Activated CD4-positive, alpha-beta T cell treated with anti-CD3 and anti-CD28 coated beads, Interleukin-2, amount 10 ng/mL, durations not matched to agents 7 days and 5 days (primary cell): ENCODE results near the gene UBXN11. TPM values are rescaled to one million over a fixed set of nuclear protein-coding genes. Genes with fewer than 3 reads are reported as not detected.
"Not testable (repeated sequence)": the region's sequence is repeated elsewhere in the genome, so short reads cannot be mapped to it uniquely, and the experiment has no call there.

ENCODE experiments used
- CTCF ChIA-PET: fragments of 350-600 bp; sonication (Branson Sonifier 250); formaldehyde crosslinking; loops from one replicate; lab custom pipeline; 2021; ENCODE audit warnings: antibody characterized with exemption; lab: Charles Lee
- POLR2A ChIA-PET: fragments of 350-600 bp; sonication (Branson Sonifier 250); formaldehyde crosslinking; loops from one replicate; lab custom pipeline; 2021; ENCODE audit warnings: antibody characterized with exemption; lab: Charles Lee
- DNase-seq: peaks from one replicate; pipeline ENCODE4 v3.0.0-alpha.2; 2020
- H3K27ac Mint-ChIP-seq: one replicate; pipeline ENCODE4 v1.8.0; 2021; ENCODE audit warnings: mild to moderate bottlenecking, moderate library complexity, mixed read lengths
- H3K27me3 Mint-ChIP-seq: one replicate; pipeline ENCODE4 v1.8.0; 2021; ENCODE audit warnings: mixed read lengths
- H3K36me3 Mint-ChIP-seq: one replicate; pipeline ENCODE4 v1.8.0; 2021; ENCODE audit warnings: low read depth, mixed read lengths
- H3K4me1 Mint-ChIP-seq: one replicate; pipeline ENCODE4 v1.8.0; 2021; ENCODE audit warnings: mixed read lengths
- H3K4me3 Mint-ChIP-seq: one replicate; pipeline ENCODE4 v1.8.0; 2021; ENCODE audit warnings: mild to moderate bottlenecking, moderate library complexity, mixed read lengths
- H3K9me3 Mint-ChIP-seq: one replicate; pipeline ENCODE4 v1.8.0; 2021; ENCODE audit warnings: mixed read lengths
- total RNA-seq, 2 experiments: library from RNA; stranded (reverse); gene quantifications; one replicate each; pipeline ENCODE4 v1.2.3, GENCODE V29; 2021

Gene UBXN11
- total RNA-seq, 2 experiments from 2014 or later: 48.6 to 51.3 TPM

DNA sequence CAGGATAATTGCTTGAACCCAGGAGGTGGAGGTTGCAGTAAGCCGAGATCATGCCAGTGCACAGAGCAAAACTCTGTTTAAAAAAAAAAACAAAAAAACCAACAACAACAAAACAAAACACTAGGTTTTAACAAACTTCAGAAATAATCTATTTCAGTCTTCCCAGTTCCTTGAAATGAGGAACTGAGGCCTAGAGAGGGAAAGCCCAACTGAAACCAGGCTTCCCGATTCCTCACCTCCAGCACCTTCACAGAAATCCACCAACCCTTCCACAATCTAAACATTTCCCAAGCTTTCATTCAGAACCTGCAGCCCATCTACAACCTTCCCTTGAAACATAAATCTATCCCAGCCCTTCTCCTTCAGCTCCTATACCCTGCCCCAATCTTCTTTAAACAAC lies 10.7 kb upstream of the UBXN11 start:
- Mint-ChIP-seq H3K36me3 (peaks cover 34% of the 10 kb centered on the region), H3K9me3 (no peaks in the 10 kb centered on the region), H3K27me3 (no peaks in the 10 kb centered on the region), H3K4me1 (peaks cover 64% of the 10 kb centered on the region), H3K4me3 (peak overlapping the region; percentile 80), H3K27ac (peak overlapping the region; percentile 89)
- DNase-seq: no peak
- ChIA-PET POLR2A (interaction anchor here (0.6 to 1.6 kb wide), 5 partner anchors 9 to 38 kb away, joined by 3 to 12 read pairs (median 4); partner anchors contain the start of gene SH3BGRL3), CTCF (interaction anchor here (0.6 to 21.1 kb wide), 13 partner anchors 9 to 276 kb away, joined by 3 to 442 read pairs (median 4); partner anchors contain the start of genes CEP85, SH3BGRL3 and UBXN11)

DNA sequence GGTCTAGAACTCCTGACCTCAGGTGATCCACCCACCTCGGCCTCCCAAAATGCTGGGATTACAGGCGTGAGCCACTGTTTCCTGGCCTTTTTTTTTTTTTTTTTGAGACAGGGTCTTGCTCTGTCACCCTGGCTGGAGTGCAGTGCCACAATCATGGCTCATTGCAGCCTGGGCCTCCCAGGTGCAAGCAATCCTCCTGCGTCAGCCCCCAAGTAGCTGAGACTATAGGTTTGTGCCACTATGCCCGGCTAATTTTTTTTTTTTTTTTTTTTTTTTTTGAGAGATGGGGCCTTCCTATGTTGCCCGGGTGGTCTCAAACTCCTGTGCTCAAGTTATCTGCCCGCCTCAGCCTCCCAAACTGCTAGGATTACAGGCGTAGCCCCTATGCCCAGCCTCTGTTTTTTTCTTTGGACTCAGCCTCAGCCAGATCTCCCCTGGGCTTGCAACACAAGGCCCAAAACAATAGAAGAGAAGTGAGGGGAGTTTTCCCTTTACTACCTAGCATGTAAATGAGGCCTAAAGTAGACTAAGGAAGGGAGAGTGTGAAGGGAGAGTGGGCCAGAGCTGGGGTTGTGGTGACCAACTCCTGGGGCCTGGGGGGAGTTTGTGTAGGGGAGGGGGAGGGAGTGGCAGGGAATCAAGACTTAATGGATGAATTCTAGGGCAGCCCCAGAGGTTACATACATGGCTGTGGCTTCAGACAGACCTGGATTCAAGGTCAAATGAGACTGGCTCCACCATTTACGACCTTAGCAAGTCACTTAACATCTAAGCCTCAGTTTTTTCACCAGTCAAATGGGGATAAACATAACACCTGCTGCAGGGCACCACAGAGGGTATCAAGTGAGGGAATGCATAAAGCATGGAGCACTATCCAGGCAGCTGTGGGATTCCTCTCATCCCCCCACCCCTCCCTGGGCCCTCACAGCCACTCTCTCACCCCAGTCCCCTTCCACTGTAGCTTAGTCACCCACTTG lies 9.7 kb upstream of the UBXN11 start:
- no peaks in the 10 kb centered on the region for H3K9me3 Mint-ChIP-seq
- CTCF ChIA-PET: interaction anchor here (0.6 to 21.1 kb wide), 7 partner anchors 9 to 146 kb away, joined by 3 to 442 read pairs (median 6); partner anchors contain the start of genes CEP85, SH3BGRL3, UBXN11 and ZNF593

DNA sequence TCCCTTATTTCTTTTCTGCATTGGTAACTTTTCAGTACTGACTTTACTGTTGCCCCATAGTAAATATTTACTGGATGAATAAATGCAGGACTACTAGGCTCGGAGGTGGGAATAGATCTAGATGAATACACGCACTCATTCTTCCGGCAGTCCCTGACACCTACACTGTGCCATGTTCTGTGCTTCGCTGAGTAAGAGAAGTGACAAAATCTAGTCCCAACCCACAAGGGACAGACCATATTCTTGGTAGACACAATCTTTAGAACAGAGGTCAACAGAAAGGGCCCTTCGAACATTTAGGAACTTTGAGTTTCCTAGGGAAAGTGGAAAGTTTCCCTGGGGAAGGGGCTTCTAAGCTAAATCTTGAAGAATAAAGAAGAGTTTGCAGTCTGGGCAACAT lies 8.1 kb upstream of the UBXN11 start:
- Mint-ChIP-seq H3K4me1 (peaks cover 54% of the 10 kb centered on the region), H3K36me3 (peaks cover 22% of the 10 kb centered on the region), H3K27ac (peak overlapping the region; percentile 38), H3K27me3 (no peaks in the 10 kb centered on the region), H3K4me3 (no peak overlapping the region), H3K9me3 (no peaks in the 10 kb centered on the region)
- no peak for DNase-seq
- ChIA-PET POLR2A (interaction anchor here (0.9 kb wide), 1 partner anchor 26 kb away, joined by 4 read pairs; no protein-coding TSS in a partner anchor), CTCF (interaction anchor here (0.5 to 21.1 kb wide), 9 partner anchors 9 to 176 kb away, joined by 3 to 442 read pairs (median 5); partner anchors contain the start of genes CEP85, SH3BGRL3, UBXN11 and ZNF593)

More for the DNA sequence above, 9.7 kb upstream of the UBXN11 start:
- Mint-ChIP-seq H3K27ac (peak overlapping the region; percentile 89), H3K4me3 (peak overlapping the region; percentile 80), H3K4me1 (peaks cover 61% of the 10 kb centered on the region), H3K36me3 (peaks cover 32% of the 10 kb centered on the region), H3K27me3 (no peaks in the 10 kb centered on the region)
- POLR2A ChIA-PET: interaction anchor here (1.0 kb wide), 1 partner anchor 27 kb away, joined by 4 read pairs; no protein-coding TSS in a partner anchor
- no peak for DNase-seq

DNA sequence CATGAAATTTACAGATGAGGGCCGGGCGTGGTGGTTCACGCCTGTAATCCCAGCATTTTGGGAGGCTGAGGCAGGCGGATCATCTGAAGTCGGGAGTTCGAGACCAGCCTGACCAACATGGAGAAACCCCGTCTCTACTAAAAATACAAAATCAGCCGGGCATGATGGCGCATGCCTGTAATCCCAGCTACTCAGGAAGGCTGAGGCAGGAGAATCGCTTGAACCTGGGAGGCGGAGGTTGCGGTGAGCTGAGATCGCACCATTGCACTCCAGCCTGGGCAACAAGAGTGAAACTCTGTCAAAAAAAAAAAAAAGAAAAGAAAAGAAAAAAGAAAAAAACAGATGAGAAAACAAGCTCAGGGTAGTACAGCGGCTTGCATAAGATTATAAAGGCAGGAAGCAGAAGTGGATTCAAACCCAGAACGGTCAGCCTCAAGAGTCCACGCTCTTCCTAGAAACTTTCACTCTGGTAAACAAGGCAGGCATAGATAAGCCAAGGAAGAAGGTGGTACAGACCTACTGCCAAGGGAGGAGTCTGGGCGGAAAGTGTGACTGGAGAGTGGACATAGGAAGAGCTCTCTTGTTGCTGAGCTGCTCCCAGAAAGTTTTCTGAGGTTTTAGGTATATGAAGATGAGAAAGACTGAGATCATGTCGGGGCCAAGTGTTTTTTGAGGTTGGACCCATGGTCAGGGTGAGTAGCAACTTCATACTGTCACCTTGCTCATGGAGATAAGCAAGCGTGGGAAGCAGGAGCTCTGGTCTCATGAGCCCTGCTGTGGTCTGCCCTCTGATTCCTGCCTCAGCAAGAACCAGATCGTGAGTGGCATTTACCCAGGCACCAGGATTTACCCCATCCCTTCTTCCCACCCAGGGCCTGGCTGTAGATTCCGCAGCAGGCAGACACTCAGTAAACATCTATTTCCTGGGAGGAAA lies 1.8 kb upstream of the UBXN11 start:
- Mint-ChIP-seq H3K4me1 (peaks cover 57% of the 10 kb centered on the region), H3K4me3 (peak overlapping the region; percentile 99), H3K27ac (peak overlapping the region; percentile 93)
- ChIA-PET POLR2A (interaction anchor here (0.9 to 3.2 kb wide), 4 partner anchors 9 to 22 kb away, joined by 3 to 10 read pairs (median 8); partner anchors contain the start of gene CD52), CTCF (interaction anchor here (0.6 to 6.8 kb wide), 9 partner anchors 12 to 109 kb away, joined by 3 to 81 read pairs (median 4); partner anchors contain the start of genes CD52 and SH3BGRL3)
- not testable (repeated sequence) for H3K27me3 Mint-ChIP-seq, H3K36me3 Mint-ChIP-seq, H3K9me3 Mint-ChIP-seq
- DNase-seq: peak; percentile 21

DNA sequence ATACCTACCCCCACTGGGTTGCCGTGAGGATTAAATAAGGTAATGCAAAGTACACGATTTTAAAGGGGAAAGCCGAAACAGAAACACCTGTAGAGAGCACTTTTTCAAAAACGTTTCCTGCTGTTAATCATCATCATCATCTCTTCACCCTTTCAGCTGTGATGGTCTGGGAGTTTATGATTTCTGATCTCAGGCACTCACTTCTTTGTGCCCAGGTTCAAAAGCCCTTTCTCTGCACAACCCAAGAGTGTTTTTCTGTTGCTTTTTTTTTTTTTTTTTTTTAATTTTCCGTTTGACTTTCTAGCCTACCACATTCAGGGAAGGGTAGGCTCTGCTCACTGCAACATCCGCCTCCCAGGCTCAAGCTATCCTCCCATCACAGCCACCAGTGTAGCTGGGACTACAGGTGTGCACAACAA lies 936 bp upstream of the UBXN11 start:
- Mint-ChIP-seq H3K9me3 (no peaks in the 10 kb centered on the region), H3K4me1 (peaks cover 53% of the 10 kb centered on the region), H3K27ac (peak overlapping the region; percentile 93), H3K36me3 (peaks cover 5% of the 10 kb centered on the region), H3K27me3 (no peaks in the 10 kb centered on the region), H3K4me3 (peak overlapping the region; percentile 99)
- peak; percentile 64 for DNase-seq
- POLR2A ChIA-PET: interaction anchor here (0.9 to 3.2 kb wide), 4 partner anchors 10 to 21 kb away, joined by 3 to 10 read pairs (median 8); partner anchors contain the start of gene CD52
- CTCF ChIA-PET: interaction anchor here (0.6 to 6.8 kb wide), 9 partner anchors 12 to 765 kb away, joined by 3 to 81 read pairs (median 3); partner anchors contain the start of genes CD52 and SH3BGRL3

DNA sequence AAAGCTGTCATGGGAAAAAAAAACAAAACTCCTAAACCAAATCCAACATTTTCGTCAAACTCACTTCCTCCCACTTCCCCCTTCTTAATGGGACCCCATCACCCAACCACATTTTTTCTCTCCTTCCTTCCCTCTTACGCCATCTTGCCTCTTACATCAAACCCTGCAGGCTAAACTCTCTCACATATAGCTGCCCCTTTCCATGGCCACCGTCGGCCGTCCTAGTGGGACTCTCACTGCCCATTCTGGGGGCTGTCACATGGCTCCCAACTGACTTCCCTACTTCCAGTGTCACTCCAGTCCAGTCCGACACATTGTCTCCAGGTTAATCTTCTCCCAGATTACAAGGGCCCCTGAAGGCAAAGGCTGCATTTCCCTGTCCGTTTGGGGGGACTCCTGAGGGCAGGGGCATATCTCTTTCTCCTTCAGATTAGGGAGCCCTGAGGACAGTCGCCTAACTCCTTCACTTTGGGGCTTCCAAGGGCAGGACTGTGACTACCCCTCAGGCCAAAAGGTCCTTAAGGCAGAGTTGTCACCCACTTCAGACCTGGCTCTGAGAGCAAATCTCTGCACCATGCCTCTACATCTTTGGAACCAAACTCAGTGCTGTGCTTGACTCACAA lies 658 bp downstream of the UBXN11 start:
- Mint-ChIP-seq H3K36me3 (peaks cover 2% of the 10 kb centered on the region), H3K4me3 (peak overlapping the region; percentile 99), H3K27me3 (no peaks in the 10 kb centered on the region), H3K4me1 (peaks cover 50% of the 10 kb centered on the region), H3K9me3 (no peaks in the 10 kb centered on the region), H3K27ac (peak overlapping the region; percentile 89)
- POLR2A ChIA-PET: interaction anchor here (3.2 kb wide), 1 partner anchor 17 kb away, joined by 9 read pairs; no protein-coding TSS in a partner anchor
- CTCF ChIA-PET: interaction anchor here (1.5 to 6.8 kb wide), 3 partner anchors 9 to 19 kb away, joined by 6 to 81 read pairs (median 78); partner anchors contain the start of gene CD52
- DNase-seq: no peak

DNA sequence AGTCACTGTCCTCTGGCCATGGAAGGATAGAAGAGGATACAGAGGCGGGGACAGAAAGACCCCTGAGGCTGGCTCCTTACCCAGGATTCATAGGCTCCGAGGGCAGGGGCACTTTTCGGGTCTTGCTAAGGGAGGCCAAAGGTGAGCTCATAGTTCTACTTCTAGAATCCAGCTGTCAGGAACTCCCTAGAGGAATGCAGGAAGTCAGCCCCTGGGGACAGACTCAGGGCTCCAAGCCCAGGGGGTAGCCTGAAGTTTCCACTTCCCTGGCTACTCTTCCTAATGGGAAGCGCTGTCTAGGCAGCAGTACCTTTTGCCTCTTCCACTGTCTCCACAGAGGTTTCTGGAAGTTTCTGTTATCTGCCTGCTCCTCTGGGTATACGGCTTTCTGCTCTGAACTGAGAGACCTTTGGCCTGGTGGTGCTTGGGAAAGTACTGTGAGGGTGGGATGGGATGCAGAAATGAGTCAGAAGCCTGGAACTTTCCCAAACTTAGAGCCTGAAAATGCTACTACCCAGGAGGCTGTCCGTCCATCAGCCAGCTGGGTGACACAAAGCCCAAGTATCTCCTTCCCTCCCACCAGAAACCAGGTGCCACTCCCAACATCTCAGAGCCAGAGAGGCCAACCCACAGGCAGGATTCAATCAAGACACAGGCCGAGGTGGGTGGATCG lies 3.6 kb downstream of the UBXN11 start:
- no peaks in the 10 kb centered on the region for H3K9me3 Mint-ChIP-seq
- no peak for DNase-seq
- H3K27me3 Mint-ChIP-seq: no peaks in the 10 kb centered on the region
- peak overlapping the region; percentile 13 for H3K27ac Mint-ChIP-seq
- POLR2A ChIA-PET: no interaction called here
- CTCF ChIA-PET: interaction anchor here (1.0 to 1.6 kb wide), 3 partner anchors 15 to 19 kb away, joined by 4 to 7 read pairs (median 6); no protein-coding TSS in a partner anchor
- peaks cover 2% of the 10 kb centered on the region for H3K36me3 Mint-ChIP-seq
- peaks cover 50% of the 10 kb centered on the region for H3K4me1 Mint-ChIP-seq
- H3K4me3 Mint-ChIP-seq: no peak overlapping the region

DNA sequence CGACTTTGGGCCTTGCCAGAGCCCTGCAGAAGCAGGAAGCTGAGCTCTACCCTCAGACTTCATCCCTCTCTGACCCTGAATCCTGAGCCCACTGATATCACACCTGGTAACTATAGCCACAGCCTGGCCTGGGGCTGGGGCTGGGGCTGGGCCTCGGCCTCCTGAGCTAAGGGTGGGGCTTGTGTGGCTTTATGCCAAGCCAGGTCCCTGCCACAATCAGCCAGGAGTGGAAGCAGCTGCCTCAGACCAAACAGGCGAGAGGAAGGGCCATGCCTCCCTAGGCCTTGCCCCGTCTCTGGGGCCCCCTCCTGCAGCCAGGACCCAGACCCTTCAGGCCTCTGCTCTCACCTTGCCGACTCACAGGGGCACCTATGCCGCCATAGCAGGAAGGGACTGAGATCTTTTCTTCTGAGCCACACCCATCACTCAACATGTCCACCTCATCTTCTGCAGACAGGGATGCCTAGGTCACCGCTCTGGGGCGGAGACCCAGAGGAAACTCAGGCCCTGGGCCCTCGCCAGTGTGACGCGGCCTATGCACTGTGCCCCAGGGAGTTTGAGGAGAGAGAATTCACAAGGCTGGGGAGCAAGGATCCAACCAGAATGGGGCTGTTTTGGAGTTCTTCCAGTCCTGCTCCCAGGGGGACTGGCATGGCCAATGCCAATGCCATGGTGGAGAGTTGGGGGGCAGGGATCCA lies 5.7 kb downstream of the UBXN11 start:
- Mint-ChIP-seq H3K27me3 (no peaks in the 10 kb centered on the region), H3K27ac (peak overlapping the region; percentile 79), H3K9me3 (no peaks in the 10 kb centered on the region), H3K4me1 (peaks cover 34% of the 10 kb centered on the region), H3K4me3 (no peak overlapping the region), H3K36me3 (peaks cover 5% of the 10 kb centered on the region)
- CTCF ChIA-PET: interaction anchor here (0.9 to 7.0 kb wide), 5 partner anchors 13 to 116 kb away, joined by 3 to 65 read pairs (median 4); partner anchors contain the start of gene CD52
- POLR2A ChIA-PET: no interaction called here
- no peak for DNase-seq

DNA sequence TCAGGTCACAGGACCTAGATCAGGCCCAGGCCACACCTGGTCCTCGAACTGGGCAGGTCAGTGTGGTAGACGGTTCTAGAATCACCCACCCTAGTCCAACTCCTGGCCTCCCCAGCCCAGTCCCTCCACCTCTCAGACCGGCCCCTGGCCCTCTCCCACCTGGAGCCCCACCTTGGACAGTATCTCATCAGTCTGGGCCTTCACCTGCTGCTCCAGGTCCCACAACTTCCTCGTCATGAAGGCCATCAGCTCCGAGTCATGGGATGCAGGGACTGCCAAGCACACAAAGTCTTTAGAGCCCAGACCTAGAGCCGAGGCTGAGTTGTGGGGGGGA lies 8.7 kb downstream of the UBXN11 start:
- Mint-ChIP-seq H3K27me3 (no peaks in the 10 kb centered on the region), H3K4me3 (no peak overlapping the region), H3K36me3 (peaks cover 18% of the 10 kb centered on the region), H3K9me3 (no peaks in the 10 kb centered on the region), H3K27ac (no peak overlapping the region), H3K4me1 (peaks cover 20% of the 10 kb centered on the region)
- no peak for DNase-seq
- ChIA-PET POLR2A (no interaction called here), CTCF (interaction anchor here (0.6 to 7.0 kb wide), 5 partner anchors 10 to 172 kb away, joined by 3 to 65 read pairs (median 4); partner anchors contain the start of gene ZNF593)

DNA sequence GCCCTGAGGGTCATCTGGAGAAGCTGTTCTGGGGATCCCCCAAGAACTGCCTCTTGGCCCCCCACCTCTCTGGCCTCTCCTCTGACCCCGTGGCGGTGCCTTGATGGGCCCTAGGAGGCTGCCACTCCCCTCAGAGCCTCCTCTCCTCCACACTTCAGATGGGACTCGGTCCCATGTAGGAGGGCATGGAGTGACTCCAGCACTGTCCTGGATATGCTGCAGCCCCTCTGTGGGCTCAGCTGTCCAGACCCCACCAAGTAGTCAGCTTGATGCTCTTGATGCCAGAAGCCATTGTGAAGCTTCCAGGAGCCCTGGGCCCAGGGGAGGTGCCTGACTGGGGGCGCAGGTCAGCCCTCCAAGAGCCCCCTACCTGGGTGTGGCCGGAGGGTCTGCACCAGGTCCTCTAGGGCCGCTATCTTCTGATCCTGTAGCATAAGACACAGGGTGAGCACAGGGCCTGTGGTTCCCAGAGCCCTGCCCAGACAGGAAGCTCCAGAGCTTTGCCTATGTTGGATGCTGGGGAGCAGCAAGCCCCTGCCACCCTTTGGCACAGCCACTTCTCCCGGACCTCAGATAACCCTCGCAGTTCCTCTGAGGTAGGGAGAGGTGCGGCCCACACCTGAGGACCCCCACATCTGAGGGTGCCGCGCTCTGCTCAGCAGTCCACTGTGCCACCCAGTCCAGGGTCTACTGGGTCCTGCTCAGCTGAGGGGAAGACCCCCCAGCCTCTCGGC lies 9.2 kb downstream of the UBXN11 start:
- H3K4me3 Mint-ChIP-seq: no peak overlapping the region
- peaks cover 18% of the 10 kb centered on the region for H3K36me3 Mint-ChIP-seq
- no peak overlapping the region for H3K27ac Mint-ChIP-seq
- no peaks in the 10 kb centered on the region for H3K27me3 Mint-ChIP-seq
- no peak for DNase-seq
- peaks cover 20% of the 10 kb centered on the region for H3K4me1 Mint-ChIP-seq
- CTCF ChIA-PET: interaction anchor here (0.6 to 7.0 kb wide), 5 partner anchors 10 to 173 kb away, joined by 3 to 65 read pairs (median 4); partner anchors contain the start of gene ZNF593
- POLR2A ChIA-PET: no interaction called here
- H3K9me3 Mint-ChIP-seq: no peaks in the 10 kb centered on the region
